Measurements from ENCODE around the gene GRAP. TPM values are rescaled to one million over a fixed set of nuclear protein-coding genes. Genes with fewer than 3 reads are reported as not detected.

GRAP gene
- total RNA-seq, 4 donors from 2014 or later = 2.4 to 8.1 (median 4.8) TPM

DNA sequence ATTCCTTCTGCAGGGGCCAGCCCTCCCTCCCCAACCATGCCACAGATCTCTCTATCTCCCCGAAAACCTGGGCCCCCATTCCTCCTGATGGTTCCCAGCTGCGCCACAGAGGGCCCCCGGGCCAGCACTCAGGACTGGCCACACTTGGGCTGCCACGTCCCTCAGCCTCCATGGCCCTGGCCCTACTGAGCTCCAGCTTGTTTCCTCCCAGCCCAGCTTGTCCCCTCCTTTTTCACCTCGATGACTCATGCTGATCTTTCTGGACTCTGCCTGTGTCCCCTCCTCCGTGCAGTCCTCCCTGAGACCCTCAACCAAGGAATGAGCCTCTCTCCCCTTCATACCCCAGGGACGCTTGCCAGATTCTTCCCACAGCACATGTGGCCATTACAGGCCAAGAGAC, 31.3 kb downstream of the GRAP start:
- TF ChIP-seq CTCF (IDR thresholded peaks at IDR 0.05; ENCODE audit: low read depth) = no peak

DNA sequence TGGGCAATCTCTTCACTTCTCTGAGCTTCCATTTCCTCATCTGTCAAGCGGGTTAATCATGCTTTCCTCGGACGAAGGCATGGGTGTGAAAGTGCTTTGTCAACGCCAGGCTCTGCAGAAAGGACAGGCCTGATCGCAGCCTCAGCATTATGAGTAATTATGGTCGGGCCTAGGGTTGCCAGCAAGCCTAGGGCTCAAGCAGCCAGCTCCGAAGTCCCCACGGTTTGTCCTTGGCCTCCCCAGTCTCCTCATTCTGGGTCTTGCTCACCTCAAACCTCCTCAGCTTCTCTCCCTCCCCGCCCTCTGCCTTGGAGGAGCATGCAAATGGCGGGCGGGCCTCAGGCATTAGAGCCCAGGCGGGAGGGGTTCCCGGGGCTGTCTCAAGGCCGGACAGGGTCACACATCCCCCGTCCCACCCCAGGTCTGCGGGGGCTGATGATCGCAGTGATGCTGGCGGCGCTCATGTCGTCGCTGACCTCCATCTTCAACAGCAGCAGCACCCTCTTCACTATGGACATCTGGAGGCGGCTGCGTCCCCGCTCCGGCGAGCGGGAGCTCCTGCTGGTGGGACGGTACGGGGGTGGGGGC, 32.0 kb downstream of the GRAP start:
- TF ChIP-seq CTCF (IDR thresholded peaks at IDR 0.05; ENCODE audit: low read depth) = no peak

GRCh38 chr17:19013806-19014627, 32.7 kb downstream of the GRAP start:
- no peak for TF ChIP-seq CTCF (IDR thresholded peaks at IDR 0.05; ENCODE audit: low read depth)

DNA sequence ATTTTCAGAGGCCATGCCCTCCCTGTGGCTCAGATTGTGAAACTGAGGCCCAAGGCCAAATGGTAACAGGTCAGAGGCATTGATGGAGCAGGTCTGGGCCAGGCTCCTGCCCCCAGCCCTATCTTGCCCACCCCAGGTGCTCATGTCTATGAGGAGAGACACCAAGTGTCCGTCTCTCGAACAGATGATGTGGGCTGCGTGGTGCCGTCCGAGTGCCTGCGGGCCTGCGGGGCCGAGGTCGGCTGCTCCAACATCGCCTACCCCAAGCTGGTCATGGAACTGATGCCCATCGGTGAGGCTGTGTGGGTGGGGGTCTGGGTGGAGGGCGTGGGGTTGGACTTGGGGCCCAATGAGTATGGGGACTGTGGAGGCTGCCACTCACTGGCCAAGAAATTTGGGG, 33.5 kb downstream of the GRAP start:
- no peak for TF ChIP-seq CTCF (IDR thresholded peaks at IDR 0.05; ENCODE audit: low read depth)

DNA sequence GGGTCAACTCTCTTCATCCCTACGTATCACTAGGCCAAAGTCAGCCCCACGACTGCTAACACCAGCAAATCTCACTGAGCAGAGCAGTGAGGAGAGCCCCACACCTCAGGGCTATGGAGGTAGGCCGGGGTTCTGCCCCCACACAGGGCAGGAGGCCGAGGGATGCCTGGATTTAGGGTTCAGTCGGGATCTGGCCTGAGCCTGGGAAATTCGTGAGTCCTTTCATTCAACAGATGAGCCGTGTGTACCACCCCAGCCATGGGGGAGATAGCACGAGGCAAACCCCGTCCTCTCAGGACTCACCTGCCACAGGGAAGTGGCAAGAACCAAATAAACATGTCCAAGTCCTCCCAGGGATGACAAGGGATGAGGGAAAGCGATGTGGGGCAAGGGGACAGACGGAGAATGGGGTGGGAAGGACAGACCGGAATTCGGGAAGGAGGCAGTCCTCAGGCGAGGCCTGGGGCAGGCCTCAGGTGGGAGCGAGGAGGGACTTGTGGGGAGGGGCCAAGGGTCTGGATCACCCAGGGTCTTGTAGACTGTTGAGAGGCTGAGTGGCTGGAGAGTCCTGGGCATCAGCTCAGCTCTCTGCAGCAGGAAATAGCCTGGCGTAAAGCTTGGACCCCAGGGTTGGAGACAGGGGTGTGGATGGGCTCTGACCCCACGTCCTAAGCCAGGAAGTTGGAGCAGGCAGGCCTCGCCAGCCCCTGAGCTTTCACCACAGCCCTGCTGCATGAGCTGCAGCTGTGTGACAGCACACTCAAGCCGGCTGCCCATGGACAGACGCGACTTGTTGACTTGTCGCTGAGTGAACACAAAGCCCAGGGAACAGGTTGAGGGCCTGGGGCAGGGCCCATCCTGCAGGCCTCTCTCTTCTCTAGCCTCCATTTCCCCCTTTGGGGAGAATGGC, 34.3 kb downstream of the GRAP start:
- no peak for TF ChIP-seq CTCF (IDR thresholded peaks at IDR 0.05; ENCODE audit: low read depth)

DNA sequence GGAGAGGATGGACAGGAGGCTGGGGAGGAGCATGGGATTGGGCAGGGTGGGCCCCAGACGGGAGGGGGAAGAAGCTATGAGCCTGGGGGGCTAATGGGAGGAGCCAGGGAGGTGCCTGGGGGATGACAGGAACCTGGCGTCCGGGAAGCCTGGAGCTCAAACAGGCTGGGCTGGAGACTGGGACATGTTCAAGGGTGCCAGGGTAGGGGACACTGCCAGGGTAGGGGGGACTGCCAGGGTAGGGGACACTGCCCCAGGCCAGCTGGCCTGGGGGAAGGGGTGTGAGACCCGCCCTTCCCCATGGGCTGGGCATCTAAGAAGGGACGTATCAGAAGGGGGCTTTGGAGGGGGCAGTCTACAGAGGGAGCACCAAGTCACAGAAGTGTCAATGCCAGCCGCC, 35.2 kb downstream of the GRAP start:
- no peak for TF ChIP-seq CTCF (IDR thresholded peaks at IDR 0.05; ENCODE audit: low read depth)
